NCI-H446 treated with DMSO at 0.1 percent for 48 hours (cell line): Measurements from ENCODE around the gene EIF5AL1.
"Not testable (repeated sequence)": the region's sequence is repeated elsewhere in the genome, so short reads cannot be mapped to it uniquely, and the experiment has no call there.

ENCODE experiments used
- DNase-seq: peaks from one replicate; lab custom pipeline; 2025; lab: John Stamatoyannopoulos, UW

Gene EIF5AL1

GRCh38 chr10:79487296-79488194 is 24.8 kb upstream of the EIF5AL1 start:
- DNase-seq: no peak

GRCh38 chr10:79488336-79488735 is 24.0 kb upstream of the EIF5AL1 start:
- no peak for DNase-seq

DNA sequence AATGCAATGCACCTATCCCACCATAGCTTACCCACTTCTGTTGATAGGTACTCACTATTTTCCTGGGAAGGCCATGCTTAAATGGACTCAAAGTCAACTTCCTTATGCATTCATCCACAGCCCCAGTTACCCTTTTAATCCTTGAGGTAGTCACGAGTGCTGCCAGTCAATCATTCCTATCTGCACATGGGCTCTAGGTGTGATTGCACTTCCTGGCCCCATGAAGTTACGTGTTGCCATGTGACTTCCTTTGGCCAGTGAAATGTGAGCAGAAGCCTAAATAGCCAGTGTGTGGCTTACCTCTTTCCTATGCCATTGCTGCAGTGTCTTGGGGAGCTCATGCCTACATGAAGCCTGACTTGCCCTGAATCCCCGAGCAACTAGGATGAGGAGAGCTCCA is 23.5 kb upstream of the EIF5AL1 start:
- no peak for DNase-seq

DNA sequence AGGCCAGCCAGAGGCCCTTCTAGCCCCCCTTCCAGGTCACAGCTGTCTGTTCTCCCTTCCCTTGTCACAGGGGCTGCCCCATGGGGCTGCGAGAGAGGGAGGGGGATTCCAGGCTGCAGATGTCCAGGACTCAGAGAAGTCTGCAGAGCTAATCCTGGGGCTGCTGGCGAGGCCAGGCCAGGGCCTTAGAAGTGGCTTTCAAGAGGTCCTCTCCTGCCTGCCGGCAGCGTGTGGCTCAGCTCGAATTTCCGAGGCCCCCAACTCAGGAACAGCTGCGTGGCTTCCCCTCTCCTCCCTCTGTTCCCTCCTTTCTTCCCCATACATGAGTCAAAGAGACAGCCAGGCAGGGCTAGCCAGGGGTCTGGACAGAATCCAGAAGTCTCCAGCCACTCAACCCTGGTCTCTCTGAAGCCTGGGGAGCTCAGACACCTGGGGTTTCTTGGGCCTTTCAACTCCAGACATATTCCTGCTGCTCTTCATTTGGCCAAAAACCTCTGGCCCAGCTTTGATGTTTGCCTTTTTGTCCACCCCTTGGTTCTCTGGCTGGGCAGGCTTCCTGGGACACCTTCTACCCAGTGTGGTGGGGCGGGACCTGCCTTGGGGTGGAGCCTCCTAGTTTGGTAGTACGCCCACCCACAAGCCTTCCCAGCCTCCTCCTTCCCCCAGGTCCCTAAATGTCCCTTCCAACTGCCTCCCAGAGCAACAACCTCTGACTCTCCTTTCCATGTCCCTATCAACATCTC is 21.8 kb upstream of the EIF5AL1 start:
- DNase-seq: no peak

- DNase-seq: no peak
These were observed 21.0 kb upstream of the EIF5AL1 start for GRCh38 chr10:79491143-79491835.

DNA sequence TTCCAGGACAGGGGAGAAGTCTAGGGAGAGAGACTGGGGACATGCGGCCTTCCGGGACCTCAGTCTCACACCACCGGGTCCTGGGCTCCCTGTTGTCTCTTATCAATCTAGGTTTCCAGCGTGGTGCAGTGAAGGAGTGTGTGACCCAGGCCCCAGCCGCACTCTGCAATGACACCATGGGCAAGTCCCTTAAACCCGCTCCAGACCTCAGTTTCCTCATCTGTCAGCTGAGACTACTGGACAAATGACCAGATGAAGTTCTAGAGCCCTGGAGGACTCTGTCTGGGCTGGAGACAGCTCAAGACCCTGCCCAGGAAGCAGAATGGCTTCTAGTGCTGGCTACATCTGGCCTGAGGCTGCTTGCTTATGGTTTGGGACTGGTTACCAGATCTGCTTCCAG is 20.1 kb upstream of the EIF5AL1 start:
- no peak for DNase-seq

DNA sequence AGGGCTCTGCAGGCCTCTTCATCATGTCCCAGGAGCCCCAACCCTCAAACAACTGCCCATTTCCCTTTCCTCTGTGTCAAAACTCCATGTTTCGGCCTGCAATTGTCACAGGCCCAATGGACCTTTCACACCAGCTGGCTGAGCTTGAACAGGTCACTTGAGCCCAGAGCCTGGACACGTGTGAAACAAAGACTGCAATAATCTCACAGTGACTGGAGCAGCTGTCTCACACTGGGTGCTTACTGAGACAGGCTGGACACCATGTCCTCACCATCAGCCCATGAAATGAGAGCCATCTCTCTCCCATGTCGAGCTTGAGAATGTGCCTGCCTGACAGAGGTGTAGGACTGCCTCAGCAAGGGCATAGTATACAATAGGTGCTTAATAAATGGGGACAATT is 19.5 kb upstream of the EIF5AL1 start:
- no peak for DNase-seq

DNA sequence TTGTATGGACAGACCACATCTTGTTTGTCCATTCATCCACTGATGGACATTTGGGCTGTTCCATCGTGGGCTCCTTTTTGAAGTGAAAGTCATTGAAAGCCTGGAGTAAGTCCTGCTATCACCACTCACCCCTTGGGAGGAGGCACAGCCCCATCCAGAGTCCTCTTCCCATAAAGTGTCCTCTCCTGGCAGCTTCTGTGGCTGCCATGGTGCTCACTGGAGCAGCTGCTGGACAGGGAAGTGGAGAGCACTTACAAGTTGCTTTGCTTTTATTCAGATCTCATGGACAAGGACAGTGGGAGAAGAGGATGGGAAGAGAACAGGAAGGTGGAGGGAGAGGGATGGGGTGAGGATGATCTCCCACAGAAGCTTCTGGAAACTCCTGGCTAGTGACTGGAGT is 18.5 kb upstream of the EIF5AL1 start:
- DNase-seq: no peak

- no peak for DNase-seq
These were observed 17.2 kb upstream of the EIF5AL1 start for GRCh38 chr10:79494871-79495705.

DNA sequence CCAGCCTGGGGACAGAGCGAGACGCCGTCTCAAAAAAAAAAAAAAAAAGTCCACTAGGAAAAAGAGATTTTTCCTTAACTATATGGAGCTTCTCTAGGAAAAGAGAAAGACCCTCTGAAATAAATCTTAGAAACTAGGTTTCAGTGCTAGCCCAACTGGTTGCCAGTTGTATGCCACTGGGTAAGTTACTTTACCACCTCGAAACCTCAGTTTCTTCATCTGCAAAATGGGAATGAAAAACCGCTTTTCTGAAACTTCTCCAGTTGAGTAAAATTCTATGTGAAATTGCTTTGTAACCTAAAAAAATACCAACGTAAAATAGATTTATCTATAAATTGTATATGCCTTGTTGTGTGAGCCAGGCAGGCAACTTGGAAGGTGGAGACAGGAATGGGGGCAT is 16.5 kb upstream of the EIF5AL1 start:
- no peak for DNase-seq

- no peak for DNase-seq
These were observed 15.4 kb upstream of the EIF5AL1 start for GRCh38 chr10:79496896-79497295.

DNA sequence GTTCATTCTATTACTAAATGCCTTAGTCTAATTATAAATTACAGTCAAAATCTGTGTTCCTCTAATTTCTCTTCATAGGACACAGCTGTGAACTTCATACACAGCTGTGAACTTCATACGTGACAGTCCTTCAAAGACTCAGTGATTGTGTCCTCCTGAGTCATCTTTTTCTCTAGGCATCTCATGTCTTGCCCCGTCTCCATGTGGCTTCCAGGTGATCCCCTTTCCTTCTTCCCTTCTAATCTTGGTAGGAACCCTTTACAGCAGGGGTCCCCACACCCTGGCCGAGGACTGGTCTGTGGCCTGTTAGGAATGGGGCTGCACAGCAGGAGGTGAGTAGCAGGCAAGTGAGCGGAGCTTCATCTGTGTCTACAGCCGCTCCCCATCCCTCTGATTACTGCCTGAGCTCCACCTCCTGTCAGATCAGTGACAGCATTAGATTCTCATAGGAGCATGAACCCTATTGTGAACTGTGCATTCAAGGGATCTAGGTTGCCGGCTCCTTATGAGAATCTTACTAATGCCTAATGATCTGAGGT is 14.0 kb upstream of the EIF5AL1 start:
- DNase-seq: no peak

DNA sequence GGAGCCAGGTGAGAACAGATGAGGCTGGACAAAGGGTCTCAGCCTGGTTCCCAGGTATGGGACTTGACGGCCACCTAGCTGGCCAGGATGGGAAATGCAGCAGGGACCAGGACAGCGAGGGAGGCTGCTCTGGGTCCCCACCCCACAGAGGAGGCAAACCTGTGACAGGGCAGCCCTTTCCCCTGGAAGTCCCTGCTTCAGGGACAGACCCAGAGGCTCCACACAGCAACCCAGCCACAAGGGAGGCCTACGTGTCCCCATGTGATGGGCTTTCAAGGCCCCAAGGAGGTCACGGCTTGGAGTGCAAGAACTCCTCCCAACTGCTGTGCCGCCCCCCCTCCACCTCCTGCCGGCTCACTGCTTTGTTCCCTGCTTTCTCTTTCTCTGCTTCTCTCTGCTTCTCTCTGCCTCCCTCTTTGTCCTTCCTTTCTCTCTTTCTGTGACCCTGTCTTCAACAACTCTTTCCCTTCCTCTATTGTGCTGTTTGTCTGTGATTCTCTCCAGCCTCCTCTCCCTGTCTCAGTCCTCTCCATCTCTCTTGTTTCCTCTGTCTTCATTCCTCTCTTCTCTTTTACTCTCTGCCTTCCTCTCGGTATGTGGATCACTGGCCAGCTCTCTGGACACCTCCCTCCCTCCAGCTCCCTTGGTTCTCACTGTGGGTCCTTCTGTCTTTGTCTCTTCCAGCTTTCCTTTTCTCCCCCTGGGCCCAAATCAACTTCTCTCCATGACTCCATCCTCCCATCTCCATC is 9.6 kb upstream of the EIF5AL1 start:
- no peak for DNase-seq

DNA sequence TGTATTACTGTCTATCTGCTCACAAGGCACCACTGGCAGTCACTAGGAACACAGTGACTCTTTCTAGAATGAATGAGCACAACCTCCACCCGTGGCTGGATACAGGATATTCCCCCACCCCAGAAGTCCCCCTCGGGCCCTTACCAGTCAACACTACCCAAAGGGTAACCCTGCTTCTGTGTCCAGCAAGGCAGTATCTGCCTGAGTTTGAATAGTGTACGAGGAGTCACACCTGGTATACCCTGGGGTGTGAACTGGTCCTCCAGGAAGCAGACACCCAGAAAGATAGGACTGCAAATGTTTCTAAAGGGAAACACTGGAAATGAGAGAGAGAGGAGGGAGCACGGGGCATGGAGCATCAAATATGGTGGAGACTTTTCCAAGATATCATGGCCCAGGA is 8.5 kb upstream of the EIF5AL1 start:
- not testable (repeated sequence) for DNase-seq

DNA sequence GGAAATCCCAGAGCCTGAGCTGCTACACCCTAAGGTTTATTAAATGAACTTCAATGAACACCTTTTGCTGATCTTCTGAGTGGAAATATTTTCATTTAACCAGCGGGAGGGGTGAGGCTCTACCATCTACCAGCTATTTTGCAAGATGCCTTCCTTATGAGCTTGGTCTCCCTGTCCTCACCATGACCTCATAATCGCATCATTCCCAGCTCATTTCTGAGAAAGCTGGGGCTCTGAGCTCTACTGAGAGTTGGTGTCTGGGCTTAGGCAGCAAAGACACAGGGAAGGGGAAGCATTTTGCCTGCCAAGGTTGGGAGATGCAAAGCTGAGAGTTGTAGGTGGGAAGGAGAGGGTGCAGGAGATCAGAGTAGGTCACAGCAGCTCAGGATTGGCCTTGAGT is 7.8 kb upstream of the EIF5AL1 start:
- DNase-seq: not testable (repeated sequence)

DNA sequence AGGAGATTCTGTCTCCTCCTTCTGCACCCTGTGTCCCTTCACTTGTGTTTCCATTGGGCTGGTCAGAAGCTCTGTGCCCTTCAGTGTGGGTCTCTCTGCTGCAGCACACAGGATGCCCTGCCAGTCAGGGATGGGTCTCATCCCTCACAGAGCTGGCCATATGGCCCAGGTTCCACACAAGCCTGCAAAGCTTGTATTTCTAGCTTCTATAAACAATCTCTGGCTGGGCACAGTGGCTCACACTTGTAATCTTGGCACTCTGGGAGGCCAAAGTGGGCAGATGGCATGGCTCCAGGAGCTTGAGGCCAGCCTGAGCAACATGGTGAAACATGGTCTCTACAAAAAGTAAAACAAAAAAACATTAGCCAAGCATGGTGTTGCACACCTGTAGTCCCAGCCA is 7.0 kb upstream of the EIF5AL1 start:
- peak; percentile 15 for DNase-seq

DNA sequence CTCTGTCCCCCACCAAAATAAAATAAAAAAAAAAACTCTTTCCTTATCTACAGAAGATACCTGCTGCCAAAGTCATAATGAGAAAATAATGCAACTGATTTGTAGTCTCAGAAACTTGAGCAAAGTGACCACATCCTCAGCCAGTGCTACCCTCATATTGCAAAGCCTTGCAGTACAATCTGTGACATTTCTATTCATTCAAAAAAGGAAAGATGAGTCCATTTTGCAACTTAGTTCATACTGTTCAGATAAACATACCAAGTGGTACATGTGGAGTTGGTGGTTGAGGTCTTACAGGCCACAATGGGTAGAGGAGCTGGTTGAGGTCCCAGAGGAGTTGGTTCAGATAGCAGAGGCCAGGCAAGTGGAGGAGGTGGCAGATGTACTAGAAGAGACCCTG is 6.5 kb upstream of the EIF5AL1 start:
- no peak for DNase-seq

DNA sequence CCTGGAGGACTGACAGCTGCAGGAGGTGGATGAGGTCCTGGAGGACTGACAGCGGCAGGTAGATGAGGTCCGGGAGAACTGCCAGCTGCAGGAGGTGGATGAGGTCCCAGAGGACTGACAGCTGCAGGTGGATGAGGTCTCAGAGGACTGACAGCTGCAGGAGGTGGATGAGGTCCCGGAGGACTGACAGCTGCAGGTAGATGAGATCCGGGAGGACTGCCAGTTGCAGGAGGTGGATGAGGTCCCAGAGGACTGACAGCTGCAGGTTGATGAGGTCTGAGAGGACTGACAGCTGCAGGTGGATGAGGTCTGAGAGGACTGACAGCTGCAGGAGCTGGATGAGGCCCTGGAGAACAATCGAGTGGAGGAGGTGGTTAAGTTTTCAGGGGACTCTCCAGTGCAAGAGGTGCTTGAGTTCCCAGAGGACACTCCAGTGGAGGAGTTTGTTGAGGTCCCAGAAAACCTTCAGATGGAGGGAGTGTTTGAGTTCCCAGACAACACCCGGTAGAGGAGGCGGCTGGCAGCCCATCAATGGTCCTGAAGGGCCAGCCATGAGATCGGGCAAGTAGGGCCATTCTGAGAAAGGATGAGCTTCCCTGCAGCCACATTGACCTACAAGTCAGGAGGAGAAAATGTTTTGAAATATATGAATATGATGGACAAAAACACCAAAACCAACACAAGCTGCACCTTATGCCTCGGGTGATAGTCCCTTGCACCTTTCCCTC is 4.7 kb upstream of the EIF5AL1 start:
- no peak for DNase-seq

DNA sequence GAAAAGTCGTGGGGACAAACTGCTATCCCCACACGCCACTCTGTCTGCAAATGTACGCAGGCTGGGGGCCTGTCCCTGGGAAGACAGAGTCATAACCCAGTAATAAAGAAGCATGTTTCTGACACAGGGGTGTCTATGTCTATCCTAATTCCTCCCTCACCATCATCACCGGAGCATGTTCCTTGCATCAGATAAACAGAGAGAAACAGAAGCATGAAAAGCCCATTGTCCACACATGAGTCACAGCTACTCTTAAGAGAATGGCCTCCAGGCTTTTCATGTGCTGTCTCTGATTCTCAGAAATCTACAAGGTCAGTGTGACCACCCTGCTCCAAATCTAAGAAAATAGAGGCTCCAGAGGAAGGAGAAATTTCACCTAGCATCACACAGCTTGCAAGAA is 4.1 kb upstream of the EIF5AL1 start:
- not testable (repeated sequence) for DNase-seq

GRCh38 chr10:79509306-79509933 is 2.9 kb upstream of the EIF5AL1 start:
- DNase-seq: not testable (repeated sequence)
